Smooth muscle cell (in vitro differentiated cells): ENCODE results near the gene RPL29. TPM values are rescaled to one million over a fixed set of nuclear protein-coding genes. Genes with fewer than 3 reads are reported as not detected.

Source experiments
- DNase-seq: peaks from one replicate; lab custom pipeline; 2025; ENCODE audit not compliant: unreplicated experiment; lab: John Stamatoyannopoulos, UW
- H2AFZ ChIP-seq: fragments of 200-600 bp; sonication (generic); 2 replicates; pipeline ENCODE4 v1.6.0; 2016; ENCODE audit warnings: antibody characterized with exemption, low read depth, mild to moderate bottlenecking
- H3F3A ChIP-seq: fragments of 200-600 bp; sonication (generic); 2 replicates; pipeline ENCODE4 v1.6.0; 2017; ENCODE audit warnings: antibody characterized with exemption, low read depth
- H3K27ac ChIP-seq: fragments of 200-600 bp; sonication (generic); 2 replicates; pipeline ENCODE4 v1.5.1; 2016; ENCODE audit warnings: low read depth, mild to moderate bottlenecking
- H3K27me3 ChIP-seq: fragments of 200-600 bp; sonication (generic); 2 replicates; pipeline ENCODE4 v1.6.1; 2016; ENCODE audit warnings: low read depth, mild to moderate bottlenecking
- H3K36me3 ChIP-seq: fragments of 200-600 bp; sonication (generic); 2 replicates; pipeline ENCODE4 v1.5.1; 2016; ENCODE audit warnings: low read depth
- H3K4me1 ChIP-seq: fragments of 200-600 bp; sonication (generic); 2 replicates; pipeline ENCODE4 v1.5.1; 2016; ENCODE audit warnings: low read depth
- H3K4me2 ChIP-seq: fragments of 200-600 bp; sonication (generic); 2 replicates; pipeline ENCODE4 v1.6.0; 2016; ENCODE audit warnings: mild to moderate bottlenecking
- H3K4me3 ChIP-seq: fragments of 200-600 bp; sonication (generic); 2 replicates; pipeline ENCODE4 v1.5.1; 2016; ENCODE audit warnings: mild to moderate bottlenecking
- H3K79me2 ChIP-seq: fragments of 200-600 bp; sonication (generic); 2 replicates; pipeline ENCODE4 v1.6.0; 2016; ENCODE audit warnings: low read depth, mild to moderate bottlenecking
- H3K9ac ChIP-seq: fragments of 200-600 bp; sonication (generic); 2 replicates; pipeline ENCODE4 v1.6.0; 2016; ENCODE audit warnings: low read depth
- H3K9me3 ChIP-seq: fragments of 200-600 bp; sonication (generic); replicated peaks from 2 replicates; pipeline ENCODE4 v1.5.1; 2016; ENCODE audit warnings: low read depth
- H4K20me1 ChIP-seq: fragments of 200-600 bp; sonication (generic); 2 replicates; pipeline ENCODE4 v1.6.0; 2016; ENCODE audit warnings: low read depth
- CTCF ChIP-seq: fragments of 200-600 bp; sonication (generic); IDR thresholded peaks from 2 replicates; pipeline ENCODE4 v1.5.1; 2017; ENCODE audit warnings: borderline replicate concordance, mild to moderate bottlenecking, antibody characterized with exemption; ENCODE audit not compliant: insufficient read depth, poor library complexity, severe bottlenecking
- WGBS: methylation state at CpG from one replicate; pipeline ENCODE4 v1.1.7; 2016; ENCODE audit warnings: low lambda C conversion rate; 5-methylcytosine and 5-hydroxymethylcytosine counted together
- polyA plus RNA-seq: library from polyadenylated mRNA; unstranded; fragments of >200 nt; fragmentation: Nextera tagmentation; extraction: Ambion mirVana; gene quantifications from 2 replicates; pipeline ENCODE4 v1.2.1, GENCODE V29; 2016
- total RNA-seq: library from RNA; depleted of rRNA; stranded (reverse); fragments of >200 nt; gene quantifications from 2 replicates; pipeline ENCODE4 v1.2.3, GENCODE V29; 2014

The RPL29 gene
- total and polyA plus RNA-seq, 2 experiments from 2014 or later = 708 to 1,004 TPM

DNA sequence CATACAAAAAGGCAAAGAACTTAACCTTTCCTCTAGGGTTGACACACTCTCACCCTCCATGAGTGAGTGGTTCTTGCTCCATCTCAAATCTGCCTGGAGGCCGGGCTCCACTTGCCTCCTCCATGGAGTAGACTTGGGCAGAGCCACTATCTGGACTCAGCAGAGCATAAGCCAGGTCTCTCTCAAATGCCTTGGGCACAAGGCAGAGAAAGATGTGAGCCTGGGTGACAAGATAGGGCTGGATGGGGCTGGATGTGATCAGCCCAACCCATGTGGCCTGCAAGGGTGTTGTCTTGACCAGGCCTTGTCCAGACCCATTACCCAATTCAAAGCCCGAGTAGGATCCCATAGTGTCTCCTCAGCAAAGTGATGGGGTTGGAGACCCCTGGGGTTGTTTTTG lies 4.2 kb upstream of the RPL29 start:
- H3K4me1 ChIP-seq = peaks cover 30% of the 10 kb centered on the region
- H3K27ac ChIP-seq = no peak overlapping the region
- no peaks in the 10 kb centered on the region for H3K36me3 ChIP-seq
- peaks cover 9% of the 10 kb centered on the region for H3K79me2 ChIP-seq
- 92% methylated on average over 2 of the region's 2 CpGs for WGBS
- H4K20me1 ChIP-seq = peaks cover under 1% of the 10 kb centered on the region
- H3K9me3 ChIP-seq = no peaks in the 10 kb centered on the region
- TF ChIP-seq CTCF = no peak
- no peak overlapping the region for H3K4me2 ChIP-seq
- no peak overlapping the region for H3K9ac ChIP-seq
- H3K27me3 ChIP-seq = no peaks in the 10 kb centered on the region
- H3F3A ChIP-seq = peaks cover 4% of the 10 kb centered on the region
- DNase-seq = no peak
- H2AFZ ChIP-seq = no peak overlapping the region
- no peak overlapping the region for H3K4me3 ChIP-seq

DNA sequence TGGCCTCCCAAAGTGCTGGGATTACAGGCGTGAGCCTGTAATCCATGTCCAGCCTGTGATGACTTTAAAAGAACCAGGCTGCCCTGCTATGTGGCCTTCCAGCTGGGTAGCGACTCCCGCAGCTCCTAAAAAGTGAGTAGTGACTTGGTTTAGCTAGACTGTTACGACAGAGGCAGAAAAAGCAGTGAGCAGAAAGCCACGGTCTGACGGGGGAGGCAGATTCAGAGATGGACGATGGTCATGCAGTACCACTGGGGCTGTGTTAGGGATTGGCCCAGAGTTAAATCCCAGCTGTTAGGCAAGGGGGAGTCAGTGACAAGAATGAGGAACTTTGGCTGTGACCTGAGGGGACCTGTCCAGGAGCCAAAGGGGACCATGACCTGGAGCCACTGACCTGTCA lies 3.1 kb upstream of the RPL29 start:
- Histone ChIP-seq H3K4me2 (no peak overlapping the region), H3K27me3 (no peaks in the 10 kb centered on the region), H3K9me3 (no peaks in the 10 kb centered on the region), H3K36me3 (no peaks in the 10 kb centered on the region), H3K9ac (no peak overlapping the region), H2AFZ (no peak overlapping the region), H3K27ac (no peak overlapping the region), H3F3A (peaks cover 12% of the 10 kb centered on the region), H3K79me2 (peaks cover 18% of the 10 kb centered on the region), H3K4me1 (peaks cover 30% of the 10 kb centered on the region), H4K20me1 (peaks cover 10% of the 10 kb centered on the region), H3K4me3 (no peak overlapping the region)
- DNase-seq = no peak
- TF ChIP-seq CTCF = no peak
- 89% methylated on average over 7 of the region's 7 CpGs for WGBS

GRCh38 chr3:51997935-51998596 lies 2.4 kb upstream of the RPL29 start:
- Histone ChIP-seq H3K79me2 (peaks cover 18% of the 10 kb centered on the region), H3K27me3 (no peaks in the 10 kb centered on the region), H3K27ac (peak overlapping the region; percentile 31), H4K20me1 (peaks cover 10% of the 10 kb centered on the region), H3F3A (peaks cover 12% of the 10 kb centered on the region), H3K4me3 (no peak overlapping the region), H3K36me3 (no peaks in the 10 kb centered on the region), H2AFZ (no peak overlapping the region), H3K9me3 (no peaks in the 10 kb centered on the region), H3K4me1 (peaks cover 26% of the 10 kb centered on the region), H3K4me2 (no peak overlapping the region), H3K9ac (no peak overlapping the region)
- TF ChIP-seq CTCF = no peak
- WGBS = 43% methylated on average over 7 of the region's 7 CpGs
- DNase-seq = no peak

DNA sequence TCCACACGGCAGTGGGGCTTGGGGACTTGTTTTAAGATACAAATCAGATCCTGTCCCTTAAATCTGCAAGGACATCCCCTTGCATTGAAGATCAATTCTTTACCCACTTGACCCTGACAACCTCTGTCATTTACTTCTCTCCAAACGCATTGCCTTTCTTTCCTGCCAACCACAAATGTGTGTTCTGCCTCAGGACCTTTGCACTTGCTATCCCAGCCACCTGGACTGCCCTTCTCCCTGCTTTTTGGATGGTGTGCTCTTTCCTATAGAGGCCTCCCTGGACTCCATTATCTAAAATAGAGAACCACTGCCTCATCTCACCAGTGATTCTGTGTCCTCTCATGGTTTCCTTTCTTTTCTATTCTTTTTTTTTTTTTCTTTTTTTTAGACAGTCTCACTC lies 1.5 kb upstream of the RPL29 start:
- Histone ChIP-seq H3K27me3 (no peaks in the 10 kb centered on the region), H3F3A (peaks cover 20% of the 10 kb centered on the region), H3K36me3 (no peaks in the 10 kb centered on the region), H3K9me3 (no peaks in the 10 kb centered on the region), H3K4me1 (peaks cover 17% of the 10 kb centered on the region), H2AFZ (no peak overlapping the region), H3K9ac (no peak overlapping the region), H3K79me2 (peaks cover 27% of the 10 kb centered on the region), H4K20me1 (peaks cover 18% of the 10 kb centered on the region), H3K4me2 (no peak overlapping the region), H3K27ac (no peak overlapping the region), H3K4me3 (no peak overlapping the region)
- WGBS = 93% methylated on average over 2 of the region's 2 CpGs
- no peak for DNase-seq
- no peak for TF ChIP-seq CTCF
